ENCODE results near the gene SFTPD. TPM values are rescaled to one million over a fixed set of nuclear protein-coding genes. Genes with fewer than 3 reads are reported as not detected.

SFTPD gene
- total and polyA plus RNA-seq, 4 experiments from 2014 or later, result not detected

DNA sequence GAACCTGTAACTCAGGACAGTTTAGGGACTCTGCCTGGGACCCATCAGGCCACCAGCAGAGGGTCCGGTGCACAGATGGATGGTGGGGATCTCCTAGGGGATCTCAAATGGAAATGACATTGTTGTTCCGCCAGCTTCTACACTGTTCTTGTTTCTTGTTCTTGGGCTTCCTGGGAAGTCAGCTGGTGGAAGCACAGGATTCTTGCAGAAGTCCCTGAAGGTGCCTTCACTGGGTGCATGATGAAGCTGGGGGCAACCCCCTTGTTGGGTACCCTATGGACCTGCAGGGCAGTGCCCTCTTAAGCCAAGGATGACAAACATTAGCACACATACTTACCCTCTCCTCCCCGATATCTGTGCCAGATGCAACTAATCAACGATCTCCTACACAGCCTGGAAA is 18.6 kb downstream of the SFTPD start:
- Histone ChIP-seq H3K9me3 (ENCODE audit: control insufficient read depth in 1 of 2, low read length in 2 of 2) (no peaks in the 10 kb centered on the region), H3K4me3 (ENCODE audit: low read length in 2 of 2) (no peak overlapping the region), H3K27ac (ENCODE audit: low read depth, low read length) (no peak overlapping the region), H3K27me3 (ENCODE audit: insufficient read depth, low read length) (no peaks in the 10 kb centered on the region), H3K4me1 (ENCODE audit: insufficient read depth, low read length) (no peaks in the 10 kb centered on the region), H3K36me3 (ENCODE audit: insufficient read depth, low read length) (no peaks in the 10 kb centered on the region)
- POLR2A ChIA-PET (ENCODE audit: partially characterized antibody), result no interaction called here
- no peak for DNase-seq
- Mint-ChIP-seq H3K27me3 (peaks cover 10 to 30% of the 10 kb centered on the region in 2 donors), H3K9me3 (no peaks in the 10 kb centered on the region), H3K4me1 (peaks cover 0 to 5% (median 2%) of the 10 kb centered on the region in 4 donors), H3K27ac (no peak overlapping the region), H3K36me3 (no peaks in the 10 kb centered on the region), H3K4me3 (no peak overlapping the region)
- CTCF ChIA-PET (ENCODE audit: partially characterized antibody), result no interaction called here
- intact Hi-C loops (cut with micrococcal nuclease), result no loop called here

DNA sequence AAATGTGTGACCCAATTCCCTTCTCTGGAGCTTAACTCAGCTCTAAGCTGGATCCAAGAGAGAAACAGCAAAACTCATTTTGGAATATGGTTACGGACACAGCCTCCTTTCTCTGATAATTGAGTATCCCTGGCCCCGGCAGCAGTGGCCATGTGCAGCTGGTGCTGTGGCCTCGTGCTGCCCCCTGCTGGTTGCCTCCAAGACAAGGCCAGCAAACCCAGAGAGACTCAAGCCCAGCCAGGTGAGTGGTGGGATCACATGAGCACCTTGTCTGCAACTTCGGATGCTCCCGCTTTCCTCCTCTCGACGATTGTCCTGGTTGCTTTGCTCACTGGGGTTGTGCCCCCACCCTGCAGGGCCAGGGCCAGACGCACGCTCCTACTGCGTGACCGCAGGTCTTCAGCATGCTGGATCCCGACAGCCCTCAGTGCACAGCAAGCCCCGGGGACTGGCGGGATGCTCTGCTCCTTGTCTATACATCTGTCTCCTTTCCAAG is 19.4 kb downstream of the SFTPD start:
- H3K27ac ChIP-seq (ENCODE audit: low read depth, low read length), result no peak overlapping the region
- ChIA-PET POLR2A (ENCODE audit: partially characterized antibody) (no interaction called here), CTCF (ENCODE audit: partially characterized antibody) (interaction anchor here (0.7 to 1.6 kb wide), 7 partner anchors 9 to 392 kb away, joined by 3 to 6 read pairs (median 3); no protein-coding TSS in a partner anchor)
- Mint-ChIP-seq H3K4me3 (no peak overlapping the region), H3K27me3 (peaks cover 10 to 27% of the 10 kb centered on the region in 2 donors), H3K36me3 (no peaks in the 10 kb centered on the region), H3K27ac (no peak overlapping the region), H3K9me3 (no peaks in the 10 kb centered on the region), H3K4me1 (peaks cover 0 to 5% (median 2%) of the 10 kb centered on the region in 4 donors)
- peak; percentile 56 to 66 (median 65) for DNase-seq
- no peaks in the 10 kb centered on the region for H3K36me3 ChIP-seq (ENCODE audit: insufficient read depth, low read length)
- H3K27me3 ChIP-seq (ENCODE audit: insufficient read depth, low read length), result no peaks in the 10 kb centered on the region
- H3K9me3 ChIP-seq (ENCODE audit: control insufficient read depth in 1 of 2, low read length in 2 of 2), result no peaks in the 10 kb centered on the region
- intact Hi-C loops (cut with micrococcal nuclease), result loop anchor here (5.0 kb wide), 1 partner anchor 152 kb away; no protein-coding TSS in a partner anchor
- no peaks in the 10 kb centered on the region for H3K4me1 ChIP-seq (ENCODE audit: insufficient read depth, low read length)
- H3K4me3 ChIP-seq (ENCODE audit: low read length in 2 of 2), result no peak overlapping the region

DNA sequence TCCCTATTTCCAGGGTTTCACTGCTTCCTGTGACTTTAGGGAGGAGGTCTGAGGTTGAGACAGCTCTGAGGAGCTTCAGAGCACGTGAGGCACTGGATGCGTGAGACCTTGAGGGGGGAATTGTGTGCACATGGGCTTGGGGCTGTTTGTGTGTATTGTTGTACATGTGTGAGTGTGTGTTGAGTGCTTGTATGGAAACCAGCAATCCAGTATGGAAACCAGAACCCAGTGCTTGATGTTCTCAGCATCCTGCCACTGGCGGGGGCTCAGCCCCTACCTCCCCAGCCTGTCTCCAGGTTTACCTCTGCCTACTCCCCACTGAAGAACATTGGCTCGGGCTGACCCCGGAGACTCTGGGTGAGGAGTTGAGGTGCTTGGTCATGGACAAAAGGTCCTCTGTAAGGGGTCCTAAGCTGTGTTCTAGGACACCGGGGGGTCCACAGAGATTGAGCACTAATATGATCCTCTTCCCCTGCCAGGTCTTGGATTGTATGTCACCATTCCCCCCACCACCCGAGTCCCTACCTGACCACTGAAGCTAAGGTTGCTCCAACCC is 20.8 kb downstream of the SFTPD start:
- peaks cover 0 to 5% (median 2%) of the 10 kb centered on the region in 4 donors for H3K4me1 Mint-ChIP-seq
- Histone ChIP-seq H3K27ac (ENCODE audit: low read depth, low read length) (no peak overlapping the region), H3K27me3 (ENCODE audit: insufficient read depth, low read length) (no peaks in the 10 kb centered on the region), H3K4me3 (ENCODE audit: low read length in 2 of 2) (no peak overlapping the region), H3K9me3 (ENCODE audit: control insufficient read depth in 1 of 2, low read length in 2 of 2) (no peaks in the 10 kb centered on the region), H3K4me1 (ENCODE audit: insufficient read depth, low read length) (no peaks in the 10 kb centered on the region), H3K36me3 (ENCODE audit: insufficient read depth, low read length) (no peaks in the 10 kb centered on the region)
- no peaks in the 10 kb centered on the region for H3K36me3 Mint-ChIP-seq
- peaks cover 5 to 24% of the 10 kb centered on the region in 2 donors for H3K27me3 Mint-ChIP-seq
- CTCF ChIA-PET (ENCODE audit: partially characterized antibody), result interaction anchor here (1.3 to 1.6 kb wide), 2 partner anchors 10 to 390 kb away, joined by 5 to 6 read pairs; no protein-coding TSS in a partner anchor
- H3K9me3 Mint-ChIP-seq, result no peaks in the 10 kb centered on the region
- intact Hi-C loops (cut with micrococcal nuclease), result loop anchor here (5.0 kb wide), 1 partner anchor 151 kb away; no protein-coding TSS in a partner anchor
- no peak for DNase-seq
- no peak overlapping the region for H3K4me3 Mint-ChIP-seq
- H3K27ac Mint-ChIP-seq, result no peak overlapping the region
- POLR2A ChIA-PET (ENCODE audit: partially characterized antibody), result no interaction called here

DNA sequence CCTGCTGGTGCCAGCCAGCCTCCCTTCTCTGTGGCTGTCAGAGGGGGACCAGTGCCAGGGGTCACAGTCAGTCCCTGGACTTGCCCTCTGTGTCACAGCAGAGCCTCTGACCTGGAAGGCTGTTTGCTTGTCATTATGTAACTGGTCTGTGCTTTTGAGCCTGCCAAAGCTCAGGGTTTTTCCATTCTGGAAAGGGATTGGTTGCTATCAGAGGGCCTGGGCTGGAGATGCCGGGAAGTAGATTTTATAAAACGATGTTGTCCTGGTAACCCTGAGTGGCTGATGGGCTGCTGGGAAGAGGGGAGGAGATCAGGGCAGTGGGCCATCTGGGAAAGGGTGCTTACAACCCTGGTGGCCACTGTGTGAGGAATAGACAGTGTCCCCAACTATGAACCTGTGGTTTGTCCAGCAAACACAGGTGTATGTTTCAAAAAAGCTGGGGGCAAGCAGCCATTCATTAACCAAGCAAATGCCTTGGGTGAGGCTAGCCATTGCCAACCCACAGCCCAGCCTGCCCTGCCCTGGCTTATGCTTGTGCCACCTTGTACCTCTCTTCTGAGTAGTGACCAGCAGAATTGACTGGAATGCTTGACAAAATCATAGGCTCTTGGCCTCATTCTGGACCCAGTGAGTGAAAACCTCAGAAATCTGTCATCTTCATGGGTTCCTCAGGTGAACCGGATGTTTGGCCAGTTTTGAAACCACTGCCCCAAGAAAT is 21.6 kb downstream of the SFTPD start:
- ChIA-PET POLR2A (ENCODE audit: partially characterized antibody) (no interaction called here), CTCF (ENCODE audit: partially characterized antibody) (interaction anchor here (1.8 to 1.9 kb wide), 2 partner anchors 10 to 148 kb away, joined by 4 to 5 read pairs; no protein-coding TSS in a partner anchor)
- H3K4me1 ChIP-seq (ENCODE audit: insufficient read depth, low read length), result no peaks in the 10 kb centered on the region
- Mint-ChIP-seq H3K9me3 (no peaks in the 10 kb centered on the region), H3K36me3 (no peaks in the 10 kb centered on the region), H3K4me3 (no peak overlapping the region), H3K27me3 (peaks cover 4 to 17% of the 10 kb centered on the region in 2 donors), H3K4me1 (peaks cover 0 to 5% (median 2%) of the 10 kb centered on the region in 4 donors), H3K27ac (peak overlapping the region in 1 of 7 donors; percentile 63)
- intact Hi-C loops (cut with micrococcal nuclease), result loop anchor here (5.0 kb wide), 1 partner anchor 150 kb away; no protein-coding TSS in a partner anchor
- no peaks in the 10 kb centered on the region for H3K36me3 ChIP-seq (ENCODE audit: insufficient read depth, low read length)
- no peaks in the 10 kb centered on the region for H3K27me3 ChIP-seq (ENCODE audit: insufficient read depth, low read length)
- no peak for DNase-seq
- H3K4me3 ChIP-seq (ENCODE audit: low read length in 2 of 2), result no peak overlapping the region
- no peaks in the 10 kb centered on the region for H3K9me3 ChIP-seq (ENCODE audit: control insufficient read depth in 1 of 2, low read length in 2 of 2)
- no peak overlapping the region for H3K27ac ChIP-seq (ENCODE audit: low read depth, low read length)

DNA sequence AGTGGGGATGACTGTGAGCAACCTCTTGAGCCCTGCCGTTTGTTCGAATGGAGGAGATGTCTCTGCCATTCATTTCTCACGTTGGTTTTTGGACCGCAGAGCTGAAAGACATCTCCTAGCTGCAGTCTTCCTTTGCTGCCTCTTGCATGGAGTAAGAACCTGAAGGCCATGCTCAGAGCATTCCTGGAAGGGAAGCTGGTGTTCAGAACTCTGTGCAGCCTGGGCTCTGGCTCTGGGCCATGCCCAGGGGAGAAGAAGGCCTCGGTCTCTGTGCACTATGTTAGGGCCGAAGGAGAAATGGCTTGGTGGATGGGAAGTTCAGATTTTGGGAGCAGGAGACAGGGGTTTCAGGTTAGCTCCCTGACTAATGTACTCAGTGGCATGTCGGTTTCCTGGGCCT is 22.9 kb downstream of the SFTPD start:
- Mint-ChIP-seq H3K27ac (no peak overlapping the region), H3K9me3 (peaks cover 0 to 1% (median 0%) of the 10 kb centered on the region in 8 donors), H3K36me3 (no peaks in the 10 kb centered on the region), H3K27me3 (peaks cover 4 to 17% of the 10 kb centered on the region in 2 donors), H3K4me3 (no peak overlapping the region), H3K4me1 (peaks cover 0 to 8% (median 2%) of the 10 kb centered on the region in 4 donors)
- no peaks in the 10 kb centered on the region for H3K9me3 ChIP-seq (ENCODE audit: control insufficient read depth in 1 of 2, low read length in 2 of 2)
- no peaks in the 10 kb centered on the region for H3K36me3 ChIP-seq (ENCODE audit: insufficient read depth, low read length)
- H3K27me3 ChIP-seq (ENCODE audit: insufficient read depth, low read length), result no peaks in the 10 kb centered on the region
- POLR2A ChIA-PET (ENCODE audit: partially characterized antibody), result no interaction called here
- no peak overlapping the region for H3K27ac ChIP-seq (ENCODE audit: low read depth, low read length)
- H3K4me1 ChIP-seq (ENCODE audit: insufficient read depth, low read length), result no peaks in the 10 kb centered on the region
- CTCF ChIA-PET (ENCODE audit: partially characterized antibody), result interaction anchor here (1.8 to 1.9 kb wide), 2 partner anchors 12 to 147 kb away, joined by 4 to 5 read pairs; no protein-coding TSS in a partner anchor
- DNase-seq, result no peak
- intact Hi-C loops (cut with micrococcal nuclease), result loop anchor here (5.0 kb wide), 1 partner anchor 149 kb away; no protein-coding TSS in a partner anchor
- H3K4me3 ChIP-seq (ENCODE audit: low read length in 2 of 2), result no peak overlapping the region

DNA sequence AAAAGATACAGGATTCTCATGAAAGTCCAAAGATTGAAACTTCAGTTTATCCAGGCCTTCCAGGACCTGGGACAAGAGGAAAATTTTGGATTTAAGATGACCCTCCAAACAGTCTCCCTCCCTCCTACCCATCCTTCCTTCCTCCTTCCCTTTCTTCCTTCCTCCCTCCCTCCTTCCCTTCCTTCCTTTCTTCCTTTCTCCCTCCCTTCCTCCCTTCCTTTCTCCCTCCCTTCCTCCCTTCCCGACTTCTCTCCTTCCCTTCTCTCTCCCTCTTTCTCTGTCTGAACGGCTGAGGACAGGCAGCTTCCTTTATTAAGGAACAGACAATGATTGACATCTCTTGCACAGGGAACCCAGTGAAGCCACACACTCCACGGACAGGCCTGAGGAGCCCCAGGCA is 23.3 kb downstream of the SFTPD start:
- CTCF ChIA-PET (ENCODE audit: partially characterized antibody), result interaction anchor here (1.8 to 1.9 kb wide), 2 partner anchors 12 to 147 kb away, joined by 4 to 5 read pairs; no protein-coding TSS in a partner anchor
- H3K27me3 Mint-ChIP-seq, result peaks cover 4 to 12% of the 10 kb centered on the region in 2 donors
- no peak overlapping the region for H3K27ac ChIP-seq (ENCODE audit: low read depth, low read length)
- DNase-seq, result no peak
- H3K4me1 ChIP-seq (ENCODE audit: insufficient read depth, low read length), result no peaks in the 10 kb centered on the region
- H3K27ac Mint-ChIP-seq, result no peak overlapping the region
- no peaks in the 10 kb centered on the region for H3K36me3 ChIP-seq (ENCODE audit: insufficient read depth, low read length)
- intact Hi-C loops (cut with micrococcal nuclease), result loop anchor here (5.0 kb wide), 1 partner anchor 148 kb away; no protein-coding TSS in a partner anchor
- H3K9me3 ChIP-seq (ENCODE audit: control insufficient read depth in 1 of 2, low read length in 2 of 2), result no peaks in the 10 kb centered on the region
- peaks cover 0 to 8% (median 2%) of the 10 kb centered on the region in 4 donors for H3K4me1 Mint-ChIP-seq
- POLR2A ChIA-PET (ENCODE audit: partially characterized antibody), result no interaction called here
- no peaks in the 10 kb centered on the region for H3K27me3 ChIP-seq (ENCODE audit: insufficient read depth, low read length)
- peaks cover 0 to 1% (median 0%) of the 10 kb centered on the region in 8 donors for H3K9me3 Mint-ChIP-seq
- no peak overlapping the region for H3K4me3 Mint-ChIP-seq
- no peak overlapping the region for H3K4me3 ChIP-seq (ENCODE audit: low read length in 2 of 2)
- no peaks in the 10 kb centered on the region for H3K36me3 Mint-ChIP-seq

DNA sequence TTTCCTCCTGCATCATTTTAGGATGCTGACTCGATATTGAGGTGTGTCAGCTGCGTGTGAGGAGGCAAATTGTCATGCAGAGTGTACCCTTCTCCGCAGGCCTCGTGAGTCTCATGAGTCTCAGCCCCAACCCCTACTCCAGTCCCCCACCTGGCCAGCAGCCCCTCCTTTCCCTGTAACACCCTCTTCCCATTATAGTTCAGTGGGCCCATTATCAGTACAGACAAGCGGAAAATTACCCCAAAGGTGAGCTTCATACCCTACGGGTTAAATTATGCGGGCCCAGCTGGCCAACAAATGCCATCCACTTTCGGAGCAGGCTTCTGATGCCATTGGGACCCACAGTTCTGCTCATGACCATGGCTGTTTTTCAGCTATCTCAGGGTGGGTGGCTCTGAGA is 25.2 kb downstream of the SFTPD start:
- Histone ChIP-seq H3K9me3 (ENCODE audit: control insufficient read depth in 1 of 2, low read length in 2 of 2) (no peaks in the 10 kb centered on the region), H3K27ac (ENCODE audit: low read depth, low read length) (no peak overlapping the region), H3K27me3 (ENCODE audit: insufficient read depth, low read length) (no peaks in the 10 kb centered on the region), H3K36me3 (ENCODE audit: insufficient read depth, low read length) (no peaks in the 10 kb centered on the region), H3K4me3 (ENCODE audit: low read length in 2 of 2) (no peak overlapping the region), H3K4me1 (ENCODE audit: insufficient read depth, low read length) (no peaks in the 10 kb centered on the region)
- ChIA-PET CTCF (ENCODE audit: partially characterized antibody) (no interaction called here), POLR2A (ENCODE audit: partially characterized antibody) (no interaction called here)
- Mint-ChIP-seq H3K36me3 (no peaks in the 10 kb centered on the region), H3K4me3 (no peak overlapping the region), H3K27ac (no peak overlapping the region), H3K4me1 (peaks cover 0 to 7% (median 3%) of the 10 kb centered on the region in 4 donors), H3K27me3 (peaks cover 0 to 2% of the 10 kb centered on the region in 2 donors), H3K9me3 (peaks cover 0 to 1% (median 0%) of the 10 kb centered on the region in 8 donors)
- intact Hi-C loops (cut with micrococcal nuclease), result no loop called here
- no peak for DNase-seq

All from CD4-positive, alpha-beta memory T cell (primary cell).